GM18520 (cell line): ENCODE results near the gene PAK2.

Source experiments
- ATAC-seq: cut with Tn5 transposase; IDR thresholded peaks from one replicate; pipeline ENCODE4 v1.9.1; 2021; ENCODE audit not compliant: unreplicated experiment

PAK2 gene

DNA sequence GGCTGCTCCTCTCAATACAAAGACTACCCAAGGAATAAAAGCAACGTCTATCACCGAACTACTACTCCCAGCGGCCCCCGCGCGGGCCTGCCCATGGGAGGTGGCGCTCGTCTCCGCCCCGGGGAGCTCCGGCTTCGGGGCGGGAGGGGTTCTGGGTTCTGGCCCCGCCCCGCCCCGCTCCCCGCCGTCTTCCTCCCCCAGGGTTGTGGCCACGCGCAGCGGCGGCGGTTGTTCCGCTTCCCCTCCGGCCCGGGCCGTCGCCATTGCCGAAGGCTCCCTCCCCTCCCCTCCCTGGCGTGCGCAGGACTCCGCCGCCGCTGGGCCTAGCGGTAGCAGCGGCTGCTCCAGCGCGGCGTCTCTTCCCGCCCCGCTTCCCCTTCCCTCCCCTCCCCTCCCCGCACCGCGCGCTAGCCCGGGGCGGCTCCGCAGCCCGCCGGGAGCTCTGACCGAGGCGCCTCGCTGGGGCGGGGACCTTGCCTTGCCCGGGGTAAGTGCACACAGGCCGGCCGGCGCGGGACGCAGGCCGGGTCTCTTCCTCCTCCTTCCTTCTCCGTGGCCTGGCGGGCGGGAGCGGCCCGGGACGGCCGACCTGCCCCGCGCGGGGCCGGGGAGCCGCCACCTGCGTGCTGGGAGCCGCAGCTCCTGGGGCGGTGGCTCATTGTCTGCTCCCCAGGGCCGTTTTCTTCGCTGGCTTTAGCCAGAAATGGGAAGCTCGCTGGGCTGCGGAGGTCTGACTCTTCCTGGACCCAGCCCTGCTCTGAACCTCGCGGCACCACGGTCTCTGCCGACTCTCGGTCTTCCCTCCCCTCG, at the start of gene PAK2:
Gene PAK2, plus strand, starts transcription at position 187 of the 810 bp plus-strand sequence. CDS start 42,790 bp downstream, outside the sequence.
- peak; percentile 84 for ATAC-seq

- no peak for ATAC-seq
Measured at GRCh38 chr3:196689941-196690660, 49.6 kb upstream of the PAK2 start.

GRCh38 chr3:196691386-196691785, 48.3 kb upstream of the PAK2 start:
- ATAC-seq = no peak

- no peak for ATAC-seq
Measured at GRCh38 chr3:196694202-196694638, 45.4 kb upstream of the PAK2 start.

DNA sequence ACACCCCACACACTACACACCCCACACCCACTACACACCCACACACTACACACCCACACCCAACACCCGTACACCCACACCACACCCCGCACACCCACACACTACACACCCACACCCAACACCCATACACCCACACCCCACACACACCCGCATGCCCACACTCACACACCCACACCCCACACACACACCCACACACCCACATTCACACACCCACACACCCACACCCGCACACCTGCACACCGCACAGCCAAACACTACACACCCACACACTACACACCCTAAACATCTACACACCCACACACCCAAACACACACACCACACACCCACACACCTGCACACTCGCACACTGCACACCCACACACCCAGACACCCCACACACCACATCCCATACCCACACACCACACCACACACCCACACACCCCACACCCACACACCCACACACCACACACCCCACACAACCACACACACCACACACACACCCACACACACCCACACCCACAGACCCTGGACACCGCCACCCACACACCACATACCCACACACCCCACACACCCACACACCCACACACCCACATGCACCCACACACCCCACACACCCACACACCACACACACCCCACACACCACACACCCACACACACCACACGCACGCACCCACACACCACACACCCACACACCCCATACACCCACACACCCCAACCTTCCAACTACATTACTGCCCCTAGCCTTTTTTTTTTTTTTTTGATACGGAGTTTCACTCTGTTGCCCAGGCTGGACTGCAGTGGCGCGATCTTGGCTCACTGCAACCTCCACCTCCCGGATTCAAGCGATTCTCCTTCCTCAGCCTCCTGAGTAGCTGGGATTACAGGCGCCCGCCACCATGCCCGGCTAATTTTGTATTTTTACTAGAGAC, 44.5 kb upstream of the PAK2 start:
- no peak for ATAC-seq

GRCh38 chr3:196695849-196696226, 43.8 kb upstream of the PAK2 start:
- ATAC-seq = no peak

GRCh38 chr3:196697270-196697669, 42.4 kb upstream of the PAK2 start:
- no peak for ATAC-seq

GRCh38 chr3:196699749-196700148, 39.9 kb upstream of the PAK2 start:
- ATAC-seq = no peak

- ATAC-seq = no peak
Measured at GRCh38 chr3:196700801-196701200, 38.9 kb upstream of the PAK2 start.

GRCh38 chr3:196706327-196706726, 33.3 kb upstream of the PAK2 start:
- no peak for ATAC-seq

GRCh38 chr3:196706731-196707130, 32.9 kb upstream of the PAK2 start:
- ATAC-seq = no peak

GRCh38 chr3:196707566-196707965, 32.1 kb upstream of the PAK2 start:
- ATAC-seq = no peak

- ATAC-seq = no peak
Measured at GRCh38 chr3:196708467-196708866, 31.2 kb upstream of the PAK2 start.

- ATAC-seq = peak; percentile 67
Measured at GRCh38 chr3:196711838-196712513, 27.7 kb upstream of the PAK2 start, which contains the start of the genes CEP19 and PIGX. CEP19 (minus strand) TSS chr3:196712250; CDS start chr3:196708657, 3,593 bp downstream. PIGX (plus strand) TSS chr3:196712377.

GRCh38 chr3:196712514-196713413, 26.9 kb upstream of the PAK2 start:
- peak; percentile 40 for ATAC-seq

- ATAC-seq = peak; percentile 61
Measured at GRCh38 chr3:196717162-196717561, 22.5 kb upstream of the PAK2 start.

- ATAC-seq = no peak
Measured at GRCh38 chr3:196721097-196721496, 18.6 kb upstream of the PAK2 start.

DNA sequence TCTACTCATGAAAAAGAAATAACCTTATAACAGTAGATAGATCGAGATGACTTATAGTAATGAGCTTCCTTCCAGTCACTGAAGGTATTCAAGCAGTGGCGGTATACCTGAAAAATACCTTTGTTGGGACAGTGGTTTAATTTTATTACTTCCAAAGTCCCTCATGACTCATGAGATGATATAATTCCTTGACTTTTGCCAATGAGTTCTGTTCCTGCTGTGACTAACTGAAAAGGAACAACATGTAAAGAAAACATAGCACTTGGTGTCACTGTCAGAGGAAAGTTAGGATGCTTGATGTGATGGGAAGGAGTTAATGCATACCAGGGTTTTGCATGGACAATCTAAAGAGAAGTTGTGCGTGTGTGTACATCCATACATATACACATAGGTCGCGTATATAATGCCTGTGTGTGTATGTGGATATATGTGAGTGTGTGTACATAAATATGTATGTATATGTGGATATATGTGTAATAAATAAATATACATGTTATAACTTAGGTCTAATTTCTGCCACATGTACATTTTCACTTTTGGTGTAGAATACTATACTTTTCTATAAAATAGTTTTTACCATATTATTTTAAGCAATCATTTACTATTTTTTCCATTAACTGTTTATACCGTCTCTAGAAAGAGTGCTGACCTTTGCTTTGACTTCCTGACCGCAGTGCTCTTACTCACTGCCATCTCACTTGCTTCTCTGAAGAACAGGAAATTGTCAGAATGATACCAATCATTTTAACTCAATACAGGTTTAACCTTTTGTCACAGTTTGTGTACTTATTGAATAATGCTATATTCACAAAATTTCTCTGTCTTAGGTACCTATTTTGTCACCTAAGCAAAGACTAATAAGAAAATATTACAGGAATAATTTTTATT, 12.6 kb upstream of the PAK2 start:
- no peak for ATAC-seq
